T-helper 2 cell treated with Interferon-gamma antibody and Interleukin-4, amounts not matched to agents 5 μg/mL and 100 μg/mL, for 36 hours (primary cell): ENCODE results near the gene MYH8.

Experiments used
- DNase-seq: peaks from one replicate; pipeline ENCODE4 v3.0.0; 2021; ENCODE audit warnings: low spot score
- H3K27ac Mint-ChIP-seq: one replicate; pipeline ENCODE4 v1.8.0; 2021; ENCODE audit warnings: mild to moderate bottlenecking, mixed read lengths
- H3K27me3 Mint-ChIP-seq: one replicate; pipeline ENCODE4 v1.8.0; 2021; ENCODE audit warnings: low read depth, mixed read lengths
- H3K36me3 Mint-ChIP-seq: one replicate; pipeline ENCODE4 v1.8.0; 2021; ENCODE audit warnings: low read depth, mixed read lengths
- H3K4me1 Mint-ChIP-seq: one replicate; pipeline ENCODE4 v1.8.0; 2021; ENCODE audit warnings: low read depth, mixed read lengths
- H3K4me3 Mint-ChIP-seq: one replicate; pipeline ENCODE4 v1.8.0; 2022; ENCODE audit warnings: mild to moderate bottlenecking, moderate library complexity, mixed read lengths
- H3K9me3 Mint-ChIP-seq: one replicate; pipeline ENCODE4 v1.8.0; 2021; ENCODE audit warnings: mixed read lengths

MYH8 gene

DNA sequence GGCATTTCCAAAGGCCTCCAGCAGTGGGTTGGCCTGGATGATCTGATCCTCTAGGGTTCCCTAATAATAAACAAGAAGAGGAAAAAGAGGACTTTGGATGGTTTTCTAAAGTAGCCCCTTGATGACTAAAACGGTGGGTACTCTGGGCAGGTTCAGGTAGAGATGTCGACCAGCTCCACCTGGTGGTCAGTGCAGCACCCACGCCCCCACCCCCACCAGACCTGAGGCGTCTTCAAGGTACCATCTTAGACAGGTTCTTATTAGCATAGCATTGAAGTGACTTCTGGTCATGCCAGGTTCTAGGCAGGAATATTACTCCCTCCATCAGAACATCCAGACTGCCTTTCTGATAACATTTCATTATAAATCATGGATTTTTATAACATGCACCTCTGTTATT, 64.0 kb downstream of the MYH8 start:
- no peak overlapping the region for H3K4me3 Mint-ChIP-seq
- no peak for DNase-seq

DNA sequence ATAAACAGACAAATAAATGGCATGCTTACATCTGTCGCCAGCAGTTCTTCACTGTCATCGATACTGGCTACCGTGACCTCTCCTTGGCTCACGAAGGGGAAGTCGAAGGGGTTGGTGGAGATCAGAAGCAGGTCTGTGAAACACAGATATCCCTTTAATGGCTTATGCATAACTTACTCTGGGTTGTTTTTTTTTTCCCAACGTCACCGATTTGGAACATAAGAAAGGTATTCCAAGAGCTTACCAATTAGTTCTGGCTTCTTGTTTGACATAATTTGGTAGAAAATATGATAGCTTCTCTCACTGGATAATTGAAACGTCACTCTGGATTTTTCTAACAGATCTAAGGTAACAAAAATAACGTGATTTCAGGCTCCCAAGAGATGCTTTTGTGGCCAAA, 67.1 kb downstream of the MYH8 start:
- H3K4me3 Mint-ChIP-seq: no peak overlapping the region
- DNase-seq: no peak
- H3K9me3 Mint-ChIP-seq: no peaks in the 10 kb centered on the region
- H3K4me1 Mint-ChIP-seq: no peaks in the 10 kb centered on the region
- H3K36me3 Mint-ChIP-seq: no peaks in the 10 kb centered on the region
- H3K27me3 Mint-ChIP-seq: no peaks in the 10 kb centered on the region
- no peak overlapping the region for H3K27ac Mint-ChIP-seq

More for the DNA sequence above, 64.0 kb downstream of the MYH8 start:
- H3K27me3 Mint-ChIP-seq: no peaks in the 10 kb centered on the region
- H3K36me3 Mint-ChIP-seq: no peaks in the 10 kb centered on the region
- no peaks in the 10 kb centered on the region for H3K9me3 Mint-ChIP-seq
- no peak overlapping the region for H3K27ac Mint-ChIP-seq
- no peaks in the 10 kb centered on the region for H3K4me1 Mint-ChIP-seq

DNA sequence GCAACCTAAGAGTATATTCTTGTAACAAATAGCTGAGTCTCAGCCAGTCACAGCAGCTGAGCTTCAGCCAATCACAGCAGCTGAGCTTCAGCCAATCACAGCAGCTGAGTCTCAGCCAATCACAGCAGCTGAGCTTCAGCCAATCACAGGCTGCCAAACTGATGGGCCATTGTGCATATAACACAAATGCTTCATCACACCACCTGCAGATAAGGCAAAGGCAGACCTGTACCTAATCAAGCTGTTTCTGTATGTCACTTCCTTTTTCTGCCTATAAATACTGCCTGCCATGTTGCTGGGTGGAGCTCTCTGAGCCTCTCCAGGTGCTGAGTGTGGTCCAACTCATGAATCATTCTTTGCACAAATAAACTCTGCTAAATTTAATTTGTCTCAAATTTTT, 68.9 kb downstream of the MYH8 start:
- Mint-ChIP-seq H3K9me3 (no peaks in the 10 kb centered on the region), H3K27me3 (no peaks in the 10 kb centered on the region), H3K36me3 (no peaks in the 10 kb centered on the region), H3K4me1 (no peaks in the 10 kb centered on the region), H3K4me3 (no peak overlapping the region), H3K27ac (no peak overlapping the region)
- DNase-seq: no peak

DNA sequence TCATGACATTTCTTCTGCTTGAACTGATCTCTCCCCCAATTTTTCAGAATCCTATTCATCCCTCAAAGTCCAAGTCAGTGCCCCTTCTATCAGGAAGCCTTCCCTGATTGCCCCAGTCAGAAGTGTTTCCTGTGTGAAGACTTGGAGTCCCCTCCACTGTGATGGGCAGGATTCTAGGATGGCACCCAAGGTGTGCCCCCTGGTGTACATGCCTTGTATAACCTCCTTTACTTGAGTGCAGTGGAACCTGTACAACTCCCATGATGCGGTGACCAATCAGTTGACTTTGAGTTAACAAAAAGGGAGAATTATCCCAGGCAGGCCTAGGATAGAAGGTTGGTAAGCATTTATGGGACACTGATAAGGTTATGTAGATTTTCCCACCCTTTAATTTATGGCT, 72.3 kb downstream of the MYH8 start:
- no peak overlapping the region for H3K27ac Mint-ChIP-seq
- no peaks in the 10 kb centered on the region for H3K4me1 Mint-ChIP-seq
- H3K27me3 Mint-ChIP-seq: no peaks in the 10 kb centered on the region
- no peak for DNase-seq
- H3K4me3 Mint-ChIP-seq: no peak overlapping the region
- no peaks in the 10 kb centered on the region for H3K36me3 Mint-ChIP-seq
- H3K9me3 Mint-ChIP-seq: no peaks in the 10 kb centered on the region

DNA sequence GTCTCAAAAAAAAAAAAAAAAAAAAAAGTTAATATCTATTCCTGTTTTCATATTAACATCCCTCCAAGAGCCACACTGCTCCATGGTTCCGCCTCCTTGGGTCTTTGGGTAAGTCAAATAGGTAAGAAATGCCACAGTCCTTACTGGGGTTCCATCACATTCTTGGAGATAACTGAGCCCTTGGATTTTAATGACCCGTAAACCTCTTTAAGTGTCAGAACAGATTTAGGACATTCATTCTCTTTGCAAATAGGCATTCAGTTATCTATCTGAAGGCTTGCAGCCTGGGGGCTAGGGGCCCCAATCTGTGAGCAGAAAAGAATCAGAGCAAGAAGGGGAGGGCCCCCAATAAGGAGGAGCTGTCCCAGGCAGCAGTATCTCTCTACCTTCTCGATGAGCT, 76.9 kb downstream of the MYH8 start:
- Mint-ChIP-seq H3K4me1 (no peaks in the 10 kb centered on the region), H3K27me3 (no peaks in the 10 kb centered on the region), H3K27ac (no peak overlapping the region), H3K4me3 (no peak overlapping the region), H3K9me3 (no peaks in the 10 kb centered on the region), H3K36me3 (no peaks in the 10 kb centered on the region)
- DNase-seq: no peak
